ENCODE data around the gene KRT86. TPM values are rescaled to one million over a fixed set of nuclear protein-coding genes. Genes with fewer than 3 reads are reported as not detected.

KRT86 gene
- total and polyA plus RNA-seq, 2 of the 8 experiments (the other 6 are each of a cell fraction or from before 2014, with no cell fraction given) = 0.12 TPM; not detected in 1

GRCh38 chr12:52253391-52254179, 20.9 kb upstream of the KRT86 start:
- H3K9me3 ChIP-seq (ENCODE audit: insufficient read depth in 2 of 2, low read depth in 1 of 2, low read length in 1 of 2) = no peaks in the 10 kb centered on the region; a peak in 1 of 4 replicates
- H3K27me3 ChIP-seq (replicated peaks in 1 of 4; ENCODE audit: control insufficient read depth in 3 of 4, extremely low read depth in 1 of 4, insufficient read depth in 3 of 4, low read length in 3 of 4) = peaks cover 10 to 59% (median 46%) of the 10 kb centered on the region in 4 experiments
- H3K79me1 ChIP-seq (ENCODE audit: low read depth, low read length) = no peaks in the 10 kb centered on the region
- H2BK15ac ChIP-seq (ENCODE audit: low read length) = no peak overlapping the region
- no peak overlapping the region for H3K4me3 ChIP-seq (ENCODE audit: extremely low read depth in 1 of 4, insufficient read depth in 2 of 4, low read depth in 3 of 4, low read length in 4 of 4)
- H3K23me2 ChIP-seq (ENCODE audit: low read depth, low read length) = peaks cover 6% of the 10 kb centered on the region; the same call in 1 of the 2 replicates
- no peak overlapping the region for H4K5ac ChIP-seq (ENCODE audit: insufficient read length, low read depth, low read length)
- H2AK5ac ChIP-seq (ENCODE audit: low read depth, low read length) = no peak overlapping the region
- H4K91ac ChIP-seq (replicated peaks; ENCODE audit: insufficient read length, low read length) = no peak overlapping the region
- H4K20me1 ChIP-seq (replicated peaks in 1 of 2; ENCODE audit: control insufficient read depth in 1 of 2, insufficient read depth in 2 of 2, low read length in 2 of 2) = no peaks in the 10 kb centered on the region
- POLR2A ChIA-PET (ENCODE audit: partially characterized antibody) = no interaction called here
- no peak overlapping the region for H2AFZ ChIP-seq (ENCODE audit: low read length)
- no peak overlapping the region for H3K18ac ChIP-seq (ENCODE audit: extremely low read depth, low read length)
- FAIRE-seq (no peak), DNase-seq (ENCODE audit: low read depth in 1 of 2, low spot score in 2 of 2) (no peak)
- H3K4me2 ChIP-seq (ENCODE audit: insufficient read depth in 1 of 2, low read depth in 2 of 2, low read length in 2 of 2) = no peak overlapping the region
- no peak overlapping the region for H4K8ac ChIP-seq (ENCODE audit: extremely low read depth, insufficient read depth, low read length)
- no peak overlapping the region for H3K4ac ChIP-seq (replicated peaks; ENCODE audit: insufficient read length, low read depth, low read length)
- H3K79me2 ChIP-seq (ENCODE audit: control insufficient read depth in 1 of 2, insufficient read depth in 2 of 2, low read length in 2 of 2) = no peaks in the 10 kb centered on the region
- H3K14ac ChIP-seq (ENCODE audit: insufficient read length) = no peak overlapping the region
- TF ChIP-seq NRF1 (IDR thresholded peaks at IDR 0.05; ENCODE audit: low read depth, low read length) (no peak), SAP30 (IDR thresholded peaks at IDR 0.05; ENCODE audit: insufficient read depth, insufficient replicate concordance, low read length) (no peak), MAX (IDR thresholded peaks at IDR 0.05) (no peak), EZH2 (IDR thresholded peaks at IDR 0.05; ENCODE audit: low read depth, low read length, severe bottlenecking) (no peak), SUZ12 (IDR thresholded peaks at IDR 0.05; ENCODE audit: low read length) (no peak)
- peaks cover 0 to 4% (median 0%) of the 10 kb centered on the region in 4 experiments; a peak in 4 of 7 replicates for H3K4me1 ChIP-seq (replicated peaks in 1 of 4; ENCODE audit: control insufficient read depth in 3 of 4, insufficient read depth in 4 of 4, low read length in 3 of 4)
- H2BK20ac ChIP-seq (ENCODE audit: low read length) = no peak overlapping the region
- H2BK120ac ChIP-seq (replicated peaks; ENCODE audit: low read depth, low read length) = no peak overlapping the region
- H2BK12ac ChIP-seq (ENCODE audit: low read depth, low read length) = no peak overlapping the region
- H3K23ac ChIP-seq (ENCODE audit: insufficient read length) = no peak overlapping the region
- no peak overlapping the region for H3K56ac ChIP-seq (replicated peaks; ENCODE audit: insufficient read length, low read depth, low read length)
- no peaks in the 10 kb centered on the region for H3K36me3 ChIP-seq (ENCODE audit: control insufficient read depth in 2 of 4, insufficient read depth in 4 of 4, low read length in 3 of 4)
- H3K9ac ChIP-seq (replicated peaks in 1 of 4; ENCODE audit: extremely low read depth in 1 of 4, low read depth in 3 of 4, low read length in 3 of 4) = no peak overlapping the region
- H3K27ac ChIP-seq (ENCODE audit: low read depth, low read length) = no peak overlapping the region
- H2BK5ac ChIP-seq (ENCODE audit: low read depth, low read length) = no peak overlapping the region
- 94% methylated on average over 13 of the region's 14 CpGs; no CpG with 5 or more reads in 1 of the 2 experiments for WGBS, 2 experiments (ENCODE audit: extremely low coverage in 1 of 2, insufficient coverage in 1 of 2, insufficient read length in 1 of 2, insufficient replicate concordance in 2 of 2, low coverage in 1 of 2, low lambda C conversion rate in 2 of 2, missing lambda C conversion rate in 1 of 2)
- CTCF ChIA-PET (ENCODE audit: partially characterized antibody) = interaction anchor here (0.6 to 14.6 kb wide), 12 partner anchors 12 to 364 kb away, joined by 3 to 151 read pairs (median 14); partner anchors contain the start of gene KRT7
